GM19397 (cell line): Measurements from ENCODE around the gene CIROP.

Source experiments
- ATAC-seq: cut with Tn5 transposase; IDR thresholded peaks from one replicate; pipeline ENCODE4 v1.9.1; 2021; ENCODE audit warnings: mild to moderate bottlenecking, moderate library complexity; ENCODE audit not compliant: unreplicated experiment

CIROP gene

DNA sequence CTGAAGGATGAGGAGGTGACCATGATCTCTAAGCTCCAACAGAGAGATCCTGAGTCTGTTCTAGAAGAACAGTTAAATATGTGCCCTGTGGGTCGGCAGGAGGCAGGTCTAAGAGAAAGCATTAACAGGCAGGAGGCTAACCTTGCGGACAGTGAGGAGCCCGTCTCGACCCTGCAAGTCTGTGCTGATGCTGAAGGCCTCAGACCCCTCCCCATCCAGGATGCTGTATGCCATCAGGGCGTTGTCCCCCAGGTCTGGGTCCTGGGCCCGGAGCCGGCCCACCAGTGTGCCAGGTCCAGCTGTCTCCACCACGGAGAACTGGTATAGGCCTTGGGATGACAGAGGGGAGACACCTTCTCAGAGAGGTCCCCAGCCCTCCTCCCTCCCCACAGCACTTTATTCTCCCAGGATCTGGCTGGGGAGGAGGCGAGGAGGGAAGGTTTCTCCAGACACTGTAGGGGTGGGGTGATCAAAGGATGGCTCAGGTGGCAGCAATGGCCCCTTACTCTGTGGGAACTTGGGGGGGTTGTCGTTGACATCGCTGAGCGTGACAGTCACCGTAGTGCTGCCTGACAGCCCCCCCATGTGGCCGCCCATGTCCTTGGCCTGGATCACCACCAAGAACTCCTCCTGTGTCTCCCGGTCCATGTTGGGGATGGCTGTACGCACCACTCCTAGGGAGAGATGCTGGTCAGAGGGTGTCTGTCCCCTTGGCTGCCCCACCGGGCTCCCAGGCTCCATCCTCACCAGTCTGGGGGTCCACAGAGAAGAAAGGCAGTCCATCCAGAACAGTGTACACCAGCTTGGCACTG, 50.6 kb downstream of the CIROP start:
- ATAC-seq = no peak

DNA sequence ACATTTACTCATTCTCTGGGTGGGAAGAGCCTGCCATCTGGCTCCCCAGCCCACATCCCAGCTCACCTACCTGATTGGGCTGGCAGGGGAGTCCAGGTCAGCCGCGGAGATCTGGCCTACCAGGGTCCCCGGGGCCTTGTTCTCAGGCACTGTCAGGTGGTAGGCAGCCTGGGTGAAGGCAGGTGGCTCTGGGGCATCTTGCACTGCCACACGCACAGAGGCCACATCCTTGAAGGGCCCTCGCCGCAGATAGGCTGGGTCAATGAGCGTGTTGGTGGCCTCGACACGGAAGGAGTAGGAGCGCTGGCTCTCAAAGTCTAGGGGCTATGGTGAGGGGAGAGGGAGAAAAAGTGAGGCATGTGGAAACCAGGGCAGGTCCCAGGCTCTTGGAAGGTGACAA, 51.4 kb downstream of the CIROP start:
- ATAC-seq = no peak

DNA sequence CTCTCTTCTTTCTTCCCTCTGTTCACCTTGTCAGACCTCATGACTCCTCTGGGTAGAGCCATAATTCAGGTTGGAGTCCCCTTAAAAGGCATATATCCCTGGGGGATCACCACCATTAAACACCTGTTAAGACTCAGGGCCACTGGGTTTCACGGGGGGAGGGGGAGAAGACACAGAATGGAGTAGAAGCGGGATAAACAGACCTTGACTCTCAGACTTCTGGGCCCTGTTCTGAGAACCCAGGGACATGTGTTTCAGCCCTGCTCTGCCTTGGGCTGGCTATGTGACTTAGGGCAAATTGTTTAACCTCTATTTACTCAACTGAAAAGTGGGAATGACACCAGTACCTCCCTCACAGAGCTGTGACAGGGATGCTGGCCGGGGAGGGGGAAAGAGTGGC, 52.1 kb downstream of the CIROP start:
- no peak for ATAC-seq

DNA sequence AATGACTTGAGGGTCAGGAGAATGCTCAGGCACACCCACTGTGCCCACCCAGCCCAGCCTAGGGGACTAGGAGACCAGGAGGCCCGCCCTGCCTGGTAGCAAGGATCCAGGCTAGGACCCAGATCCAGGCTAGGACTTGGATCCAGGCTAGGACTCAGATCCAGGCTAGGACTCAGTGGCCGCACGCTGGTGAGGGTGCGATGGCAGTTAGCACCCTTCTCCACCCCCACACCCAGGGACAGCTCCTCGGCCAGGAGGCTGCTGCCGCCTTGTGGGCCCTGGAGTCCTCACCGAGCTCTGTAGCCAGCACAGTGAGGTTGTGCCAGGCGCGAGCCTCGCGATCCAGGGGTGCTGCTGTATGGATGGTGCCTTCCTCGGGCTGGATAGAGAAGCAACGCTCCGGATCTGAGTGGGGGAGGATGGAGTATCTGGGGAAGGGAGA, 52.6 kb downstream of the CIROP start:
- ATAC-seq = no peak

- ATAC-seq = no peak
Measured at GRCh38 chr14:23051141-23052057, 53.4 kb downstream of the CIROP start.
